Measurements from ENCODE around the gene TBC1D5.

Gene TBC1D5

DNA sequence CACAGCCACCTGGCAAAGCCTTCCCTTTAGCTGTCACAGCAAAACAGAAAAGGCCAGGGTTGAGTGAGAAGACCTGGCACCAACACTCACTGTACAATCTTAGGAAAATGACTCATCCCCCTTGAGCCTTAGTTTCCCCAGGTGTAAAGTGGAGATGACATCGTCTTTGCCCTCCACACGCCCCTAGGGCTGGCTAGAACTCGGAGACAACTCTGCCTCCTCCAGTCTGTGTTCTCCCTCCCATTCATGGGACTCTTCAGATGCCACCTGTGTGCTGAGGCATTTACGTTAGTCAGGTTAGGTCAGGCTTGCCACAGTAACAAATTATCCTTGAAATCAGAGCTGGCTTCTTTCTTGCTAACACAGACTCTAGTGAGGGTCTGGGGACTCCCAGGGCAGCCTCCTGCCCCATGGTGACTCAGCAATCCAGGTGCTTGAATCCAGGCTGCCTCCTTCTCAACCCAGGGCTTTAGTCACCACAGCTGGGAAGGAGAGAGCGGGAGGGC lies 605.1 kb downstream of the TBC1D5 start:
- in situ Hi-C loops (cut with HindIII; ENCODE audit: low pct_ligation_motif_present, low sequenced_read_pairs), result no loop called here

DNA sequence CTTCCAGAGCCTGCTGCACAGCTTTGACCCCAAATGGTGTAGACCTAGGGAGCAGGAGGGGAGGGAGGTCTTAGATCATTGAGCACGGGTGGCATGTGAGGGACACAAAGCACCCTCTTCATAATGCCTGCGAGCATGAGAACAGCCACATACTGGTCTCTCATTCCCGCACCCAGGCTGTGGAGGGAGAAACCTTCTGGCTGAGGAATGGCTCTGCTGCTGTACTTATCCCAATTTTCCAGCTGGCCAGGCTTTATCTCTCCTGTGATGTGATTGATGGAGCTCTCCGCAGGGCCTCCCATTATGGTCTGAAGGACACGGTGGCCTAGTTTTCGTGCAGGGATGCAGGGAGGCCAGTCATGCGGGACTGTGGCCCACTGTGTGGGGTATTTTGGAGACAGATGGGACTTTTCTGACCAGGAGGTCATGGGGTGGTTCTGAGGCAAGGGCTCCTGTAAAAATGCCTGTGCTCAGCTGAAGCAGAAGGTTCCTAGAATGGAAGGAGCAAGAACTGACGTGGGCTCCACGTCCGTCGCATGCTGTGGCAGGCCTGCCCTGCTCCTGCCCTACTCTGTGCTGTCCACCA lies 606.2 kb downstream of the TBC1D5 start:
- TF ChIP-seq, protein P1, sequence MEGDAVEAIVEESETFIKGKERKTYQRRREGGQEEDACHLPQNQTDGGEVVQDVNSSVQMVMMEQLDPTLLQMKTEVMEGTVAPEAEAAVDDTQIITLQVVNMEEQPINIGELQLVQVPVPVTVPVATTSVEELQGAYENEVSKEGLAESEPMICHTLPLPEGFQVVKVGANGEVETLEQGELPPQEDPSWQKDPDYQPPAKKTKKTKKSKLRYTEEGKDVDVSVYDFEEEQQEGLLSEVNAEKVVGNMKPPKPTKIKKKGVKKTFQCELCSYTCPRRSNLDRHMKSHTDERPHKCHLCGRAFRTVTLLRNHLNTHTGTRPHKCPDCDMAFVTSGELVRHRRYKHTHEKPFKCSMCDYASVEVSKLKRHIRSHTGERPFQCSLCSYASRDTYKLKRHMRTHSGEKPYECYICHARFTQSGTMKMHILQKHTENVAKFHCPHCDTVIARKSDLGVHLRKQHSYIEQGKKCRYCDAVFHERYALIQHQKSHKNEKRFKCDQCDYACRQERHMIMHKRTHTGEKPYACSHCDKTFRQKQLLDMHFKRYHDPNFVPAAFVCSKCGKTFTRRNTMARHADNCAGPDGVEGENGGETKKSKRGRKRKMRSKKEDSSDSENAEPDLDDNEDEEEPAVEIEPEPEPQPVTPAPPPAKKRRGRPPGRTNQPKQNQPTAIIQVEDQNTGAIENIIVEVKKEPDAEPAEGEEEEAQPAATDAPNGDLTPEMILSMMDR (IDR thresholded peaks at IDR 0.05; ENCODE audit: low read depth, low read length, missing control alignments), result no peak
- Histone ChIP-seq H3K27me3 (replicated peaks) (no peaks in the 10 kb centered on the region), H3K27ac (no peak overlapping the region), H3K4me3 (ENCODE audit: low read depth, low read length) (no peak overlapping the region), H3K36me3 (replicated peaks) (no peaks in the 10 kb centered on the region)
- in situ Hi-C loops (cut with HindIII; ENCODE audit: low pct_ligation_motif_present, low sequenced_read_pairs), result no loop called here
- DNase-seq, result no peak

More for the DNA sequence above, 605.1 kb downstream of the TBC1D5 start:
- Histone ChIP-seq H3K4me3 (ENCODE audit: low read depth, low read length) (no peak overlapping the region), H3K36me3 (replicated peaks) (no peaks in the 10 kb centered on the region), H3K27me3 (replicated peaks) (no peaks in the 10 kb centered on the region), H3K27ac (no peak overlapping the region)
- no peak for DNase-seq
- TF ChIP-seq, protein P1 (IDR thresholded peaks at IDR 0.05; ENCODE audit: low read depth, low read length, missing control alignments), result no peak

DNA sequence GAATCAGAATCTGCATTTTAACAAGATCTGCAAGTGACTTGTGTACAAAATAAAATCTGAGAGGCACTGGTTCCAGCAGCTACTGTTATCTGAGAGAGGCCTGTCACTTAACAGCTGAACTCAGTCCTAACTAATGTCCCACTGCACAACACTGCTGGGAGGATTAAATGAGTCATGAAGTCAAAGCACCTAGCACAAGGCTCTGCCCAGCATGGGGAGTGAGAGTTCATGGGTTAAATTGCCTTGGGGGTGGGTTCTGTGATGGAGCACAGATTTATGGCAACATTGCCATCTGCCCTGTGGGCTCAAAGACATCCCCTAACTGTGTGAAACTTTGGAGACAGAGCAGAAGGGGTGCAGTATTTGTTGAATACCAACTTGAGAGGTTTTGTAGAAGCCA lies 606.7 kb downstream of the TBC1D5 start:
- Histone ChIP-seq H3K27me3 (replicated peaks) (no peaks in the 10 kb centered on the region), H3K4me3 (ENCODE audit: low read depth, low read length) (no peak overlapping the region), H3K27ac (no peak overlapping the region), H3K36me3 (replicated peaks) (no peaks in the 10 kb centered on the region)
- TF ChIP-seq, protein P1 (IDR thresholded peaks at IDR 0.05; ENCODE audit: low read depth, low read length, missing control alignments), result no peak
- DNase-seq, result no peak
- in situ Hi-C loops (cut with HindIII; ENCODE audit: low pct_ligation_motif_present, low sequenced_read_pairs), result no loop called here

DNA sequence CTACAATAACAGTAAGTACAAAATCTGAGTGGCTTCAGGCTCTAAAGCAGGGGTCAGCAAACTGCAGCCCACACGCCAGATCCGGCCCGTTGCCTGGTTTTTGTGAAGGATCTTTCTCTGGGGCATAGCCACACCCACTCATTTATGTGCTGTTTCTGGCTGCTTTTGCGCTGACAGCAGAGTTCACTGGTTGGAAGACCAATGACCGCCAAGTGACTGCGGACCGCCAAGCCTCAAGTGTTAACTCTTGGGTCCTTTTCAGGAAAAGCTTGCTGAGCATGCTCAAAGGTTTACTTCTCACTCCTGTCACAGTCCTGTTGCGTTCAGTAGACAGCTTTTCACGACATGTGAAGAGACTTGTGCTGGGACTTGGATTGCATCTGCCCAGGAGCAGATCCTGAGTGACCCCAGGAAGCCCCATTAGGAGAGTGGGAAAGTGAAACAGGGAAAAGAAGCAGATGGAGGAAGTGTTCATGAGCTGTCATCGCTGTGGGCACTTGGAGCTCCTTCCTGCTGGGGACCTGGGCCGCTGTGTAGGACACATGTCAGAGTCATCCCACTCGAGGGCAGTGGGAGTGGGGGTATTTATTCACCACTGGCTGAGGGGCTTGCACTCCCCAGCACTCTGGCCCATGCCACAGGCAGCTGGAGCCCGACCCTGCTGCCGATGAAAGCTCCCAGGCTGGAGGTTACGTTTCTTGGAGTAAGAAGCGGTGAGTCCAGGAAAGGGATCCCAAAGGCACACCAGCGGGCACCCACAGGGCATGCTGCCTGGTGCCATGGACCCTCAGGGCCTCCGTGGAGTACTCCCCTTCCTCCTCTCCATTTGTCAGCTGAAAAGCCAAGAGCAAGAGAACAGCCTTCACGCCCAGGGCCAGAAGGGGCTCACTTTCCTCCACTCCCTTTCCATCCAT lies 608.5 kb downstream of the TBC1D5 start:
- in situ Hi-C loops (cut with HindIII; ENCODE audit: low pct_ligation_motif_present, low sequenced_read_pairs), result no loop called here
- H3K27ac ChIP-seq, result no peak overlapping the region
- TF ChIP-seq, protein P1 (IDR thresholded peaks at IDR 0.05; ENCODE audit: low read depth, low read length, missing control alignments), result no peak
- DNase-seq, result no peak
- no peaks in the 10 kb centered on the region for H3K27me3 ChIP-seq (replicated peaks)
- no peaks in the 10 kb centered on the region for H3K36me3 ChIP-seq (replicated peaks)
- H3K4me3 ChIP-seq (ENCODE audit: low read depth, low read length), result no peak overlapping the region

DNA sequence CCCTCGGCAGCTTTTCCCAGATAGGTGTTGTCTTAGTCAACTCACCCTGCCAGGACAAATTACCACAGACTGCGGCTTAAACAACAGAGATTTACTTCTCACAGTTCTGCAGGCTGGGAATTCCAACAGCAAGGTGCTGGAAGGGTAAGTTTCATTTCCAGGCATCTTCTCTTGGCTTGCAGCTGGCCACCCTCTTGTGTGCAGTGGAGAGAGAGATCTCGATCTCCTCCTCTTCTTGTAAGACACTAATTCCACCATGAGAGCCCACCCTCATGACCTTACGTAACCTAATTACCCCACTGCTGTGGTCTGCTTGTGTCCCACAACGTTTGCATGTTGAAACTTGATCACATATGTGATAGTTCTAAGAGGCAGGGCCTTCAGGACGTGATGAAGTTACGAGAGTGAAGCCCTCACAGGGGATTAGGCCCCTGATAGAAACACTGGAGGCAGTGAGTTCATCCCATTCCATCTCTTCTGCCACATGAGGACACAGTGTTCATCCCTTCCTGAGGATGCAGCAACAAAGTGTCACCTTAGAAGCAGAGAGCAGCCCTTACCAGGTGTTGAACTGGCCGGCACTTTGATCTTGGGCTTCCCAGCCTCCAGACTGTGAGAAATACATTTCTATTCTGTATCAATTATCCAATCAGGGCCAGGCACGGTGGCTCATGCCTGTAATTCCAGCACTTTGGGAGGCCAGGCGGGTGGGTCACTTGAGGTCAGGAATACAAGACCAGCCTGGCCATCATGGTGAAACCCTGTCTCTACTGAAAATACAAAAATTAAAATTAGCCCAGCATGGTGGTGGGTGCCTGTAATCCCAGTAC lies 609.9 kb downstream of the TBC1D5 start:
- TF ChIP-seq, protein P1 (IDR thresholded peaks at IDR 0.05; ENCODE audit: low read depth, low read length, missing control alignments), result no peak
- DNase-seq, result no peak
- H3K27ac ChIP-seq, result no peak overlapping the region
- no peak overlapping the region for H3K4me3 ChIP-seq (ENCODE audit: low read depth, low read length)
- no peaks in the 10 kb centered on the region for H3K36me3 ChIP-seq (replicated peaks)
- in situ Hi-C loops (cut with HindIII; ENCODE audit: low pct_ligation_motif_present, low sequenced_read_pairs), result no loop called here
- H3K27me3 ChIP-seq (replicated peaks), result no peaks in the 10 kb centered on the region
